CD4-positive, alpha-beta T cell (primary cell): Measurements from ENCODE around the gene SRPK2. TPM values are rescaled to one million over a fixed set of nuclear protein-coding genes. Genes with fewer than 3 reads are reported as not detected.

ENCODE experiments used
- ATAC-seq: fragments of 200-7000 bp; cut with Tn5 transposase; one replicate; pipeline ENCODE4 v1.10.0; 2022; ENCODE audit warnings: mild to moderate bottlenecking; ENCODE audit not compliant: poor library complexity
- CTCF ChIA-PET: fragments of 350-600 bp; sonication (Branson Sonifier 250); formaldehyde crosslinking; loops from one replicate; lab custom pipeline; 2021; ENCODE audit warnings: antibody characterized with exemption, inconsistent platforms; lab: Charles Lee
- POLR2A ChIA-PET: fragments of 350-600 bp; sonication (Branson Sonifier 250); formaldehyde crosslinking; loops from one replicate; lab custom pipeline; 2021; ENCODE audit warnings: antibody characterized with exemption, inconsistent platforms; lab: Charles Lee
- DNase-seq, 14 experiments: peaks; one replicate each; pipeline ENCODE4 v3.0.0-alpha.2; 2013 to 2020; ENCODE audit warnings: mixed read lengths in 2 of 14
- H3K27ac ChIP-seq, 2 donors: one replicate each; pipeline versions ENCODE4 v1.5.1 to v1.7.0; 2013; ENCODE audit warnings: low read length in 2 of 2, low read depth in 1 of 2, mild to moderate bottlenecking in 1 of 2
- H3K27me3 ChIP-seq, 2 experiments: 1 replicate in 1 of 2; 2 replicates in 1 of 2; pipeline versions ENCODE4 v1.6.1 to v1.7.0; 2013; ENCODE audit warnings: low read length in 2 of 2, control low read depth in 1 of 2, mild to moderate bottlenecking in 1 of 2, moderate library complexity in 1 of 2; ENCODE audit not compliant: insufficient read depth in 2 of 2, control insufficient read depth in 1 of 2
- H3K36me3 ChIP-seq: one replicate; pipeline ENCODE4 v1.6.1; 2013; ENCODE audit warnings: low read length, control low read depth; ENCODE audit not compliant: insufficient read depth
- H3K4me1 ChIP-seq: one replicate; pipeline ENCODE4 v1.6.1; 2013; ENCODE audit warnings: low read length, control low read depth; ENCODE audit not compliant: insufficient read depth
- H3K4me3 ChIP-seq: one replicate; pipeline ENCODE4 v1.5.1; 2013; ENCODE audit warnings: mild to moderate bottlenecking, low read length, moderate library complexity
- H3K9me3 ChIP-seq, 2 experiments: 1 replicate in 1 of 2; 2 replicates in 1 of 2; pipeline versions ENCODE4 v1.6.1 to v1.7.0; 2013; ENCODE audit warnings: low read length in 2 of 2, mild to moderate bottlenecking in 2 of 2, control low read depth in 1 of 2, moderate library complexity in 1 of 2; ENCODE audit not compliant: control insufficient read depth in 1 of 2, insufficient read depth in 1 of 2
- H3K27ac Mint-ChIP-seq: one replicate; pipeline ENCODE4 v1.8.0; 2020; ENCODE audit warnings: mixed read lengths
- H3K27me3 Mint-ChIP-seq: one replicate; pipeline ENCODE4 v1.8.0; 2021; ENCODE audit warnings: mixed read lengths
- H3K36me3 Mint-ChIP-seq: one replicate; pipeline ENCODE4 v1.8.0; 2021; ENCODE audit warnings: low read depth, mixed read lengths
- H3K4me1 Mint-ChIP-seq: one replicate; pipeline ENCODE4 v1.8.0; 2021; ENCODE audit warnings: low read depth, mixed read lengths
- H3K4me3 Mint-ChIP-seq: one replicate; pipeline ENCODE4 v1.8.0; 2020; ENCODE audit warnings: mild to moderate bottlenecking, mixed read lengths
- H3K9me3 Mint-ChIP-seq: one replicate; pipeline ENCODE4 v1.8.0; 2020; ENCODE audit warnings: mixed read lengths
- intact Hi-C, 2 experiments: fragments of 100-400 bp; cut with DNase I in 1 of 2; cut with micrococcal nuclease in 1 of 2; formaldehyde crosslinking; loops; one replicate each; pipeline versions ENCODE4 v1.15.1 to v1.9.0; 2023 to 2025; cut with DNase I, micrococcal nuclease
- total RNA-seq, 174 experiments: library from RNA in 2 of 174; stranded (reverse) in 2 of 174; gene quantifications; one replicate each; pipeline ENCODE4 v1.2.3 and lab custom pipeline; 2021 to 2026
- TF ChIP-seq, protein P1 (sequence below): fragments of 200-600 bp; IDR thresholded peaks from one replicate; pipeline ENCODE4 v1.8.0; 2022; ENCODE audit warnings: antibody characterized with exemption, mild to moderate bottlenecking

SRPK2 gene
- total RNA-seq, 2 experiments from 2014 or later: 39.9 to 40.9 TPM

DNA sequence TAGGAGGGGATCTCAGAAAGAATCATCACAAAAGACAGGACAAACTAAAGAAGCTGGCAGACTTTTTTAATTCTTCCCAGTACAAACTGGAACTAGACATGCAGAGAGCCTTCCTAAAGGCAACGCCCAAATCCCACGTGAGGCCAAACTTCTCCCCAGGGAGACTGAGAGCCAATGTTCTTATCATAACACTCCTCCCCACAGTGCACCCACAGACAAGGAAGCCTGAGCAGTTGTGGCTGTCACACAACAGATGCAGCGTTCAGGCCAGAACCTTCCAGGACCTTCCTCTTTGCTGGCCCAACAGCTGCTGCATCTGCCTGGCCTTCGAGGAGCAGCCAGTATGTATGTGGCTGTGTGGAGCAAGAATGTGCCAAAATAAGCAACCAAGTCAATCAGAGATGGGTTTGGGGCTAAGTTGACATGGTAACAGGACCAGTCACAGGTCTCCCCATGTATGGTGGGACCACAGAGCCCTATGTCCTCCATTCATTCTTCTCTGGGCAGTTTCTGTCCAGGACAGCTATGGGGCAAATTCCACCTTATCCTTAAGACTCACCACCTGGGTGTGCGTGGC lies 34.9 kb downstream of the SRPK2 start:
- Histone ChIP-seq H3K27me3 (no peaks in the 10 kb centered on the region), H3K9me3 (no peaks in the 10 kb centered on the region), H3K4me3 (no peak overlapping the region), H3K27ac (peak overlapping the region; percentile 16 to 43), H3K36me3 (no peaks in the 10 kb centered on the region), H3K4me1 (peaks cover 69% of the 10 kb centered on the region)
- peak overlapping the region; percentile 89 for H3K27ac Mint-ChIP-seq
- DNase-seq (peak in 3 of 14 experiments; percentile 14 to 25 (median 22)), ATAC-seq (no peak)
- peak overlapping the region; percentile 70 for H3K4me3 Mint-ChIP-seq
- TF ChIP-seq, protein P1, sequence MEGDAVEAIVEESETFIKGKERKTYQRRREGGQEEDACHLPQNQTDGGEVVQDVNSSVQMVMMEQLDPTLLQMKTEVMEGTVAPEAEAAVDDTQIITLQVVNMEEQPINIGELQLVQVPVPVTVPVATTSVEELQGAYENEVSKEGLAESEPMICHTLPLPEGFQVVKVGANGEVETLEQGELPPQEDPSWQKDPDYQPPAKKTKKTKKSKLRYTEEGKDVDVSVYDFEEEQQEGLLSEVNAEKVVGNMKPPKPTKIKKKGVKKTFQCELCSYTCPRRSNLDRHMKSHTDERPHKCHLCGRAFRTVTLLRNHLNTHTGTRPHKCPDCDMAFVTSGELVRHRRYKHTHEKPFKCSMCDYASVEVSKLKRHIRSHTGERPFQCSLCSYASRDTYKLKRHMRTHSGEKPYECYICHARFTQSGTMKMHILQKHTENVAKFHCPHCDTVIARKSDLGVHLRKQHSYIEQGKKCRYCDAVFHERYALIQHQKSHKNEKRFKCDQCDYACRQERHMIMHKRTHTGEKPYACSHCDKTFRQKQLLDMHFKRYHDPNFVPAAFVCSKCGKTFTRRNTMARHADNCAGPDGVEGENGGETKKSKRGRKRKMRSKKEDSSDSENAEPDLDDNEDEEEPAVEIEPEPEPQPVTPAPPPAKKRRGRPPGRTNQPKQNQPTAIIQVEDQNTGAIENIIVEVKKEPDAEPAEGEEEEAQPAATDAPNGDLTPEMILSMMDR: no peak
- no peaks in the 10 kb centered on the region for H3K27me3 Mint-ChIP-seq
- H3K9me3 Mint-ChIP-seq: no peaks in the 10 kb centered on the region
- POLR2A ChIA-PET: interaction anchor here (0.8 to 4.7 kb wide), 4 partner anchors 13 to 342 kb away, joined by 3 to 54 read pairs (median 3); partner anchors contain the start of gene SRPK2
- H3K4me1 Mint-ChIP-seq: peaks cover 77% of the 10 kb centered on the region
- no peaks in the 10 kb centered on the region for H3K36me3 Mint-ChIP-seq
- CTCF ChIA-PET: no interaction called here
- intact Hi-C loops: loop anchor here (5.0 kb wide), 2 partner anchors 33 to 38 kb away; partner anchors contain the start of gene SRPK2 (in 1 of the 2)

DNA sequence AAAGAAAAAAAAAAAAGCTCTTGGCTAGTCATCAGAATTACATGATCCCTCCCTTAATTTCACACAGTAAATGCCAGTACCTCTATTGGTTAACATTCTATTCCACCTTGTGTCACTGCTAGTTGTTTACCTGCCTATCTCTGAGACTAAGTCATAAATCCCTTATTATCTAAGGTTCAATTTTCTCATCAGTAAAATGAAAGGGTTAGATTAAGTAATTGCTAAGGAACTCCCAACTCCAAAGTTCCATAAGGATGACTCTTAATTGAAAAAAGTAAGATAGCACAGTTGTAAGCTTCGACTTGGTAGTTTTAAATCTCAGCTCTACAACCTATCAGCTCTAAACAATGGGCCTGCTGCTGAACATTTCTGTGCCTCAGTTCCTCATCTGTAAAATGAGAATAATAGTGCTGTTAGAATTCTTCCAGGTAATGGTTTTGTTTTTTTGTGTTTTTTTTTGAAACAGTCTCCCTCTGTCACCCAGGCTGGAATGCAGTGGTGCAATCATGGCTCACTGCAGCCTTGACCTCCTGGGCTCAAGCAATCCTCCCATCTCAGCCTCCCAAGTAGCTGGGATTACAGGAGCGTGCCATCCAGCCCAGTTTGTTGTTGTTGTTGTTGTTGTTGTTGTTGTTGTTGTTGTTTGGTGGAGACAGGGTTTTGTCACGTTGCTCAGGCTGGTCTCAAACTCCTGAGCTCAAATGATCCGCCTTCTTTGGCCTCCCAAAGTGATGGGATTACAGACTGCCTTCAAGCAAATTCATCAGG lies 35.6 kb downstream of the SRPK2 start:
- Histone ChIP-seq H3K27ac (peak overlapping the region; percentile 19 to 43), H3K36me3 (no peaks in the 10 kb centered on the region), H3K27me3 (no peaks in the 10 kb centered on the region), H3K4me1 (peaks cover 76% of the 10 kb centered on the region), H3K4me3 (no peak overlapping the region), H3K9me3 (no peaks in the 10 kb centered on the region)
- Mint-ChIP-seq H3K27me3 (no peaks in the 10 kb centered on the region), H3K27ac (peak overlapping the region; percentile 89), H3K9me3 (no peaks in the 10 kb centered on the region), H3K36me3 (no peaks in the 10 kb centered on the region), H3K4me3 (peak overlapping the region; percentile 70), H3K4me1 (peaks cover 75% of the 10 kb centered on the region)
- DNase-seq (no peak), ATAC-seq (no peak)
- intact Hi-C loops: loop anchor here (5.0 kb wide), 2 partner anchors 34 to 39 kb away; partner anchors contain the start of gene SRPK2 (in 1 of the 2)
- ChIA-PET CTCF (interaction anchor here (1.1 kb wide), 1 partner anchor 76 kb away, joined by 3 read pairs; no protein-coding TSS in a partner anchor), POLR2A (interaction anchor here (0.9 to 4.7 kb wide), 11 partner anchors 9 to 412 kb away, joined by 3 to 54 read pairs (median 4); partner anchors contain the start of genes KMT2E, RINT1 and SRPK2)
- TF ChIP-seq, protein P1: no peak

GRCh38 chr7:105352018-105352612 lies 36.6 kb downstream of the SRPK2 start:
- peak; percentile 15 to 93 (median 48) for DNase-seq
- Mint-ChIP-seq H3K4me3 (peak overlapping the region; percentile 87), H3K27me3 (no peaks in the 10 kb centered on the region), H3K27ac (peak overlapping the region; percentile 89), H3K9me3 (no peaks in the 10 kb centered on the region), H3K36me3 (no peaks in the 10 kb centered on the region), H3K4me1 (peaks cover 77% of the 10 kb centered on the region)
- H3K4me1 ChIP-seq: peaks cover 85% of the 10 kb centered on the region
- H3K4me3 ChIP-seq: peak overlapping the region; percentile 23
- H3K9me3 ChIP-seq: no peaks in the 10 kb centered on the region
- intact Hi-C loops: loop anchor here (5.0 kb wide), 2 partner anchors 35 to 40 kb away; partner anchors contain the start of gene SRPK2 (in 1 of the 2)
- H3K27me3 ChIP-seq: no peaks in the 10 kb centered on the region
- TF ChIP-seq, protein P1: no peak
- ChIA-PET POLR2A (interaction anchor here (0.6 to 4.7 kb wide), 16 partner anchors 10 to 411 kb away, joined by 3 to 54 read pairs (median 4); partner anchors contain the start of genes KMT2E, RINT1 and SRPK2), CTCF (interaction anchor here (1.1 kb wide), 1 partner anchor 77 kb away, joined by 3 read pairs; no protein-coding TSS in a partner anchor)
- peak; percentile 97 for ATAC-seq
- no peaks in the 10 kb centered on the region for H3K36me3 ChIP-seq
- H3K27ac ChIP-seq: peak overlapping the region; percentile 14 to 19
